HEK293T (cell line): Measurements from ENCODE around the gene RGP1.

Experiments used
- CTCF ChIA-PET: fragments of 350-600 bp; formaldehyde crosslinking; extraction: SDS; loops from one replicate; lab custom pipeline; 2021; ENCODE audit warnings: antibody characterized with exemption, inconsistent platforms; lab: Yijun Ruan, JAX
- POLR2A ChIA-PET: fragments of 350-600 bp; formaldehyde crosslinking; extraction: SDS; loops from one replicate; lab custom pipeline; 2020; ENCODE audit warnings: antibody characterized with exemption, inconsistent platforms; lab: Yijun Ruan, JAX
- DNase-seq: peaks from one replicate; pipeline ENCODE4 v3.0.0; 2012; ENCODE audit warnings: mixed read lengths; ENCODE audit errors: extremely low spot score
- ARNT ChIP-seq: fragments of 450-650 bp; IDR thresholded peaks from 2 replicates; pipeline ENCODE4 v1.6.1; 2017; ENCODE audit warnings: mild to moderate bottlenecking
- BHLHE40 ChIP-seq: fragments of 450-650 bp; IDR thresholded peaks from 2 replicates; pipeline ENCODE4 v1.6.1; 2016; ENCODE audit warnings: mild to moderate bottlenecking, moderate library complexity, borderline replicate concordance
- CTBP1 ChIP-seq: fragments of 450-650 bp; IDR thresholded peaks from 2 replicates; pipeline ENCODE4 v1.6.1; 2016; ENCODE audit warnings: borderline replicate concordance
- ELF4 ChIP-seq: fragments of 450-650 bp; IDR thresholded peaks from 2 replicates; pipeline ENCODE4 v1.6.1; 2017; ENCODE audit warnings: antibody characterized with exemption
- FOXA1 ChIP-seq: fragments of 450-650 bp; IDR thresholded peaks from 2 replicates; pipeline ENCODE4 v1.6.1; 2016; ENCODE audit warnings: mild to moderate bottlenecking
- FOXK2 ChIP-seq: fragments of 450-650 bp; IDR thresholded peaks from 2 replicates; pipeline ENCODE4 v1.6.1; 2016; ENCODE audit warnings: mild to moderate bottlenecking
- FOXM1 ChIP-seq: fragments of 450-650 bp; IDR thresholded peaks from 2 replicates; pipeline ENCODE4 v1.6.1; 2017; ENCODE audit warnings: mild to moderate bottlenecking, borderline replicate concordance
- HDGF ChIP-seq: fragments of 450-650 bp; IDR thresholded peaks from 2 replicates; pipeline ENCODE4 v1.6.1; 2017; ENCODE audit warnings: antibody characterized with exemption, borderline replicate concordance
- L3MBTL2 ChIP-seq: fragments of 450-650 bp; conservative IDR thresholded peaks from 2 replicates; pipeline ENCODE4 v1.6.1; 2016; ENCODE audit warnings: mild to moderate bottlenecking
- LEF1 ChIP-seq: fragments of 450-650 bp; IDR thresholded peaks from 2 replicates; pipeline ENCODE4 v1.6.1; 2017; ENCODE audit warnings: mild to moderate bottlenecking, borderline replicate concordance
- NFRKB ChIP-seq: fragments of 450-650 bp; IDR thresholded peaks from 2 replicates; pipeline ENCODE4 v1.6.1; 2016; ENCODE audit warnings: mild to moderate bottlenecking, moderate library complexity
- PKNOX1 ChIP-seq: fragments of 450-650 bp; IDR thresholded peaks from 2 replicates; pipeline ENCODE4 v1.6.1; 2016
- SP1 ChIP-seq: fragments of 450-650 bp; IDR thresholded peaks from 2 replicates; pipeline ENCODE4 v1.6.1; 2017
- SUZ12 ChIP-seq: fragments of 450-650 bp; IDR thresholded peaks from 2 replicates; pipeline ENCODE4 v1.6.1; 2016; ENCODE audit warnings: mild to moderate bottlenecking
- TARDBP ChIP-seq: fragments of 450-650 bp; IDR thresholded peaks from 2 replicates; pipeline ENCODE4 v1.6.1; 2016
- ZNF384 ChIP-seq: fragments of 450-650 bp; IDR thresholded peaks from 2 replicates; pipeline ENCODE4 v1.6.1; 2016

The RGP1 gene

DNA sequence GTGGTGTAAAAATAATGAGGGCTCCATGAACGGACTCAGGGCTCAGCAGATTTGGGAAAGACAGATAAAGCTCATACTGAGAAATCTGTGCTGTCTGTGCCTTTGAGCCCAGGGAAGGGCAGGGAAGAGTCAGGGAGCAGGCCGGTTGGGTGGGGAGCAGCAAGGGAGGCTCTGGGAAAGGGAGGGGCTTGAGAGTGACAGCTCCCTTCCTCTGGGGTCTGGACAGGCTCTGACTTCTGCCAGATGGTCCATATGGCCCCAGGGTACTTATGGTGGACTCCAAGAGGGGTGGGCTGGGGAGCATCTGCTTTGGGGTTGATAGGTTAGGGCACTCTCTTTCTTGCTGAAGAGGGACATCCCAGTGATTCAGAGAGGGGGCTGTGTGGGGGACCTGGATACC lies 44.4 kb downstream of the RGP1 start:
- no peak for TF ChIP-seq PKNOX1
- TF ChIP-seq NFRKB, result no peak
- no peak for TF ChIP-seq SUZ12
- no peak for TF ChIP-seq HDGF
- no peak for TF ChIP-seq FOXK2
- no peak for TF ChIP-seq LEF1
- TF ChIP-seq ZNF384, result no peak
- TF ChIP-seq BHLHE40, result no peak
- no peak for TF ChIP-seq L3MBTL2
- TF ChIP-seq ARNT, result no peak
- TF ChIP-seq FOXM1, result no peak
- no peak for TF ChIP-seq SP1
- TF ChIP-seq CTBP1, result no peak
- no peak for TF ChIP-seq FOXA1
- no peak for TF ChIP-seq ELF4
- TF ChIP-seq TARDBP, result no peak
- no peak for DNase-seq
- CTCF ChIA-PET, result no interaction called here
- POLR2A ChIA-PET, result no interaction called here

DNA sequence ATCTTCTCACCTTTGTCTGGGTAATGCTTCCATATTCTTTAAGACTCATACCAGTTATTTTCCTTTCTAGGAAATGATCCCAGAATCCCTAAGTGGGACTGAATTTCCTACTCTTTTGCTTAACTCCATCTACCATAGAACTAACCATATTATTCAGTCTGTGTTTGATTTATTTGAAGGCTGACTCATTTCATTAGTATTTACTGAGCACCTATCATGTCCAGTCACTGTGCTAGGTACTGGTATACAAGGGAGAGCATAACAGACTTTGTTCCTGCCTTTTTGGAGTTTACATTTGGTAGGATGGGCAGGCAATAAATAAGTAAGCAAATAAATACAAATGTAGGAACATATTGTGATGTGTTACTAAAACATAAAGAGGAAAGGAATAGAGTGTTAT lies 46.6 kb downstream of the RGP1 start:
- no peak for DNase-seq
- TF ChIP-seq ARNT, result no peak
- TF ChIP-seq L3MBTL2, result no peak
- no peak for TF ChIP-seq NFRKB
- no peak for TF ChIP-seq ZNF384
- no peak for TF ChIP-seq CTBP1
- POLR2A ChIA-PET, result no interaction called here
- CTCF ChIA-PET, result no interaction called here

DNA sequence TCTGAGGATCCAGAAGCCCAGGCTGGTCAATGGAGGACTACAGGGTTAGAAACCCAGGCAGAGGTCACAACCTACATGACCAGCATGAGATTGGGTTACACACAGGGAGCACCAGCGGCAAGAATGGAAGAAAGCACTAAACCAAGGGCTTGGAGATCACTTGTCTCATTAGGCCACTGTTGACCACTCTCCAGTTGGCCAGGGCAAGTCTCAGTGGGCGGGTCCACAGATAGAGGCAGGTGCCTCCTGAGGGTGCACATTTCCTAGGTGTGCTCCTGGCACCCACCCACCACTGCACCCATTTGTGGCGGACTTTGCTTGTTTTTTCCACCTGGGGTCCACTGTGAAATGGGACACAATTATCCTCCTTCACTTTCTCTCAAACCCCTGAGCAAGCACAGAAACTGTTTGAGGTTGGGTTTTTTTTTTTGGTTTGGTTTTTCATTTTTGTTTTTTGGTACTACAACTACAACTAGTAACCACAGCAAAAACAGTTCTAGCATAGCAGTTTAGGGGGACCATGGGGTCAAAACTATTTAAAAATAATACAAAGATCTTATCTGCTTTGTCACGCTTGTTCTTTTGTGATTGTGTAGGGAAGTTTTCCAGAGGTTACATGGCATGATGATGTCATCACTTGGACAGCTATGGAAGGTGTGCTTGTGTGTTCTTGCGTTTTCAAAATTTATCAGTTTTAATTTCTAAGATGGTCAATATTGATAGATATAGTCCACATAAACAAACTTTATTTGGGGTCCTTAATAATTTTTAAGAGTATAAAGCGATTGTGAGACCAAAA lies 48.4 kb downstream of the RGP1 start:
- POLR2A ChIA-PET, result interaction anchor here (1.1 kb wide), 1 partner anchor 17 kb away, joined by 4 read pairs; the partner anchor contains the start of gene HINT2
- CTCF ChIA-PET, result no interaction called here
- TF ChIP-seq LEF1 (no peak), FOXM1 (no peak), SP1 (no peak), SUZ12 (no peak), FOXA1 (no peak), CTBP1 (no peak), HDGF (no peak), NFRKB (no peak)
- DNase-seq, result no peak

DNA sequence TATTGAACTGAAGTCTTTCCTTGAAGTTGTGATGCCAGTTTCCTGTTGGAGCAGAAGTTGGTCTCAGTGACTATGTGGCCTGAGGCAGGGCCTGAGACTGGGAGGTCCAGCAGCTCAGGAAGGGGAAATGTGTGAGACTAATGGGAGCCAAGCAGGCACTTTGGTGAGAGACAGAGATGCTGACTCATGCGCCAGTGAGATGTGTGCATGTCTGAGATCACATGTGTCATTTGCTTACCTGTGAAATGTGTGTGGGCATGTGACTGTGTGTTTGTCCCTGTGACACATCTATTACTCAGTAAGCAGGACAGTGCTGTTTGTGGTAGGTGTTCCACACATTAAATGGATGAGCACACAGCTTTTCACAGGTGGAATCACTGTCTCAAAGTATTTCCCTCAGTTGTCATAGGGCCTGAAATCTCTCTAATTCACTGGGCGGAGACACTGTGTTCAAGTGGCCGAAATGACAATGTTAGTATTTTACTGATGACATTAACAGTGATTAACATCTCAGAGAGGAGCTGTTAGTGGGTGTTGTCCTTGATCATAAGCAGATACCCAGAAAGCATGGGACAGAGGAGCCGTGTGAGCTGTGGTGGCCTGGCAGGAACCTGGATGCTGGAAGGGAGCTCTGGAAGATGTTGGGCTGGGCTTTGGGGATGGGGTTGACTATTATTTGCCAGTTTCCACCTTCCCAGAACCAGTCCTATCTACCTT lies 49.7 kb downstream of the RGP1 start:
- POLR2A ChIA-PET, result no interaction called here
- no peak for TF ChIP-seq ARNT
- no peak for TF ChIP-seq FOXM1
- no peak for TF ChIP-seq BHLHE40
- no peak for TF ChIP-seq ELF4
- DNase-seq, result no peak
- CTCF ChIA-PET, result interaction anchor here (0.6 kb wide), 1 partner anchor 40 kb away, joined by 3 read pairs; no protein-coding TSS in a partner anchor

GRCh38 chr9:35800530-35800929 lies 51.4 kb downstream of the RGP1 start:
- DNase-seq, result no peak
- CTCF ChIA-PET, result no interaction called here
- TF ChIP-seq FOXM1, result no peak
- no peak for TF ChIP-seq HDGF
- no peak for TF ChIP-seq FOXK2
- TF ChIP-seq LEF1, result no peak
- no peak for TF ChIP-seq PKNOX1
- no peak for TF ChIP-seq BHLHE40
- TF ChIP-seq TARDBP, result no peak
- no peak for TF ChIP-seq ARNT
- TF ChIP-seq SUZ12, result no peak
- POLR2A ChIA-PET, result no interaction called here

DNA sequence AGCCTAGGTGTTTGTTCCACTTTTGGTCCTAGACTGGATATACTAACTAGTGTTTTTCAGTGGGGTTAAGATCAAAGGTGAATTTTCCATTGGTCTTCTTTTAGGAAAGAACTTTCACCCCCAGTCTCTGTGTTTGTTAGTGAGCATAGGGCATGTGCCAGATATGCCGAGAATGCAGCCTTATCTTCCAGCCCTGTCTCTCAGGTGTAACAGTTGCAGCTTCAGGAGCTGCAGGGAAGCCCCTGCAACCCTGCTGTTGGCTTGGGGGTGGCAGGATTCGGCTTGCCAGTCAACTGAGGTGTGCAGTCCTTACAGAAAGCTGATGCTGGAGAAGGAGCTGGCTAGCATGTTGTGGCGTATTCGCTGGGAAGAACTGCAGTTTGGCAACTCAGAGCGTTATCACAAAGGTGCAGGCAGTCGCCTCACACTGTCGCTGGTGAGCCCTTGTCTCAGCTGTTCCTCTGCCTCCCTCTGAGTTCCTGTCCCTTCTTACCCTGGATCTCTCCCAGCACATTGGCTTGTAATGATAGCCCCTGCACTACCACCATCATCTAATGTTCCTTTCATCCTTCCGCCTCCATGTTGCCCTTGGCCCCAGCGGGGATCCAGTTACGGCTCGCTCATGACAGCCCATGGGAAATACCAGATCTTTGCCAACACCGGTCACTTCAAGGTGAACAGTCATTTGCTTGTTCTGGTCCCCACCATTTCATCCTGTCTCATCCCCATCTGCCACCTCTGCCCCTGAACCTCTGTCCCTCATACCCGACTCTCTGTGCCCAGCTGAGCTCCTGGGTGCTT lies 52.4 kb downstream of the RGP1 start:
- no peak for TF ChIP-seq LEF1
- TF ChIP-seq ZNF384, result no peak
- no peak for TF ChIP-seq FOXK2
- TF ChIP-seq SP1, result no peak
- TF ChIP-seq ARNT, result no peak
- no peak for TF ChIP-seq PKNOX1
- no peak for TF ChIP-seq CTBP1
- TF ChIP-seq BHLHE40, result no peak
- TF ChIP-seq ELF4, result no peak
- TF ChIP-seq TARDBP, result no peak
- TF ChIP-seq HDGF, result no peak
- TF ChIP-seq NFRKB, result no peak
- no peak for TF ChIP-seq SUZ12
- TF ChIP-seq FOXA1, result no peak
- no peak for TF ChIP-seq FOXM1
- DNase-seq, result no peak
- POLR2A ChIA-PET, result no interaction called here
- CTCF ChIA-PET, result no interaction called here
